ENCODE results near the gene BSN. TPM values are rescaled to one million over a fixed set of nuclear protein-coding genes. Genes with fewer than 3 reads are reported as not detected.
"Not testable (repeated sequence)": the region's sequence is repeated elsewhere in the genome, so short reads cannot be mapped to it uniquely, and the experiment has no call there.

BSN gene
- total RNA-seq, 2 experiments from 2014 or later = 0.08 to 0.11 TPM

DNA sequence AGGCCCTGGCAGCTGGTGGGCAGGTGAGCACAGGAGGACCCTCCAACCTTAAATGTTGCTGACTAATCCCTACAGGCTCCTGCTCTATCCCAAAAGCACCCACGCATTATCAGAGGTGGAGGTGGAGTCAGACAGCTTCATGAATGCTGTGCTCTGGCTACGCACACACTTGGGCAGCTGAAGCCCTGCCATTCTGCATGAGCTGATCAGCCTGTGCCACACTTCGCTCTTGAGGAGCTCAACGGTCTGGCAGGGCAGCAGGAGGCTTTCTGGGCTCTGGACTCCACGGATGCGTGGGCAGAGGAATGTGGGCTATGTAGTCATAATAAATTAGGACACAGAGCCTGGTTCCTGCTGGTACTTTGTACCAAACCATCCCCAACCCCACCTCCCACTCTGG is 128.9 kb downstream of the BSN start:
- no peak overlapping the region for H3K4me3 Mint-ChIP-seq
- Histone ChIP-seq H3K36me3 (ENCODE audit: insufficient read depth, low read length) (peaks cover 57% of the 10 kb centered on the region), H3K27ac (ENCODE audit: low read depth in 1 of 2, low read length in 2 of 2) (no peak overlapping the region), H3K9me3 (ENCODE audit: control insufficient read depth in 1 of 2, insufficient read depth in 1 of 2, low read length in 2 of 2) (no peaks in the 10 kb centered on the region), H3K4me1 (ENCODE audit: insufficient read depth, low read length) (peaks cover 17% of the 10 kb centered on the region), H3K27me3 (ENCODE audit: control insufficient read depth in 1 of 2, insufficient read depth in 2 of 2, low read length in 2 of 2) (no peaks in the 10 kb centered on the region), H3K4me3 (ENCODE audit: low read length) (no peak overlapping the region)
- ATAC-seq (ENCODE audit: poor library complexity) (no peak), DNase-seq (no peak)
- H3K36me3 Mint-ChIP-seq (ENCODE audit: low read depth) = peaks cover 48% of the 10 kb centered on the region
- H3K9me3 Mint-ChIP-seq = no peaks in the 10 kb centered on the region
- peaks cover 9% of the 10 kb centered on the region for H3K4me1 Mint-ChIP-seq (ENCODE audit: low read depth)
- ChIA-PET CTCF (no interaction called here), POLR2A (no interaction called here)
- TF ChIP-seq, protein P1, sequence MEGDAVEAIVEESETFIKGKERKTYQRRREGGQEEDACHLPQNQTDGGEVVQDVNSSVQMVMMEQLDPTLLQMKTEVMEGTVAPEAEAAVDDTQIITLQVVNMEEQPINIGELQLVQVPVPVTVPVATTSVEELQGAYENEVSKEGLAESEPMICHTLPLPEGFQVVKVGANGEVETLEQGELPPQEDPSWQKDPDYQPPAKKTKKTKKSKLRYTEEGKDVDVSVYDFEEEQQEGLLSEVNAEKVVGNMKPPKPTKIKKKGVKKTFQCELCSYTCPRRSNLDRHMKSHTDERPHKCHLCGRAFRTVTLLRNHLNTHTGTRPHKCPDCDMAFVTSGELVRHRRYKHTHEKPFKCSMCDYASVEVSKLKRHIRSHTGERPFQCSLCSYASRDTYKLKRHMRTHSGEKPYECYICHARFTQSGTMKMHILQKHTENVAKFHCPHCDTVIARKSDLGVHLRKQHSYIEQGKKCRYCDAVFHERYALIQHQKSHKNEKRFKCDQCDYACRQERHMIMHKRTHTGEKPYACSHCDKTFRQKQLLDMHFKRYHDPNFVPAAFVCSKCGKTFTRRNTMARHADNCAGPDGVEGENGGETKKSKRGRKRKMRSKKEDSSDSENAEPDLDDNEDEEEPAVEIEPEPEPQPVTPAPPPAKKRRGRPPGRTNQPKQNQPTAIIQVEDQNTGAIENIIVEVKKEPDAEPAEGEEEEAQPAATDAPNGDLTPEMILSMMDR (IDR thresholded peaks at IDR 0.05) = no peak
- H3K27ac Mint-ChIP-seq = no peak overlapping the region
- H3K27me3 Mint-ChIP-seq = no peaks in the 10 kb centered on the region
- intact Hi-C loops (cut with DNase I, micrococcal nuclease) = no loop called here

DNA sequence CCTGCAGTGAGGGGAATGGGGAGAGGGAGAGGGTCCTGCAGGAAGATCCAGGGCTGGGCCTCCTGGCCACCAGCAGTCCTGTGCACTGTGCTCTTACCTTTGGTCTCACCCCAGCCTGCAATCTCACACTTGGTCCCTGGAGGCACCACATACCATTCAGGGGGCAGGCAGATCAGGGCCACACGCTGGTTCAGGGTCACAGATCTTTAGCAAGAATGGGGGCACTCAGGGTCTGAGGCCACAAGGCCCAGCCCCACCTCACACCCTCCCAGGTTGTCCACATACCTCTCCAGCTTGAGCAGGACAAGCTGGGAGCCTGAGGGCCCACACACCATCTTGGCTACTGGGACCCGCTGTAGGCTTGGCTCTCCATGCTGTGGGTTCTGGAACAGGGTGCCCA is 130.2 kb downstream of the BSN start:
- H3K27me3 ChIP-seq (ENCODE audit: control insufficient read depth in 1 of 2, insufficient read depth in 2 of 2, low read length in 2 of 2); H3K9me3 ChIP-seq (ENCODE audit: control insufficient read depth in 1 of 2, insufficient read depth in 1 of 2, low read length in 2 of 2); H3K4me3 Mint-ChIP-seq; CTCF ChIA-PET; H3K4me3 ChIP-seq (ENCODE audit: low read length); DNase-seq; ATAC-seq (ENCODE audit: poor library complexity); POLR2A ChIA-PET; intact Hi-C loops (cut with DNase I, micrococcal nuclease); H3K9me3 Mint-ChIP-seq; H3K27me3 Mint-ChIP-seq; H3K27ac ChIP-seq (ENCODE audit: low read depth in 1 of 2, low read length in 2 of 2); H3K27ac Mint-ChIP-seq: not testable (repeated sequence)
- peaks cover 44% of the 10 kb centered on the region for H3K36me3 ChIP-seq (ENCODE audit: insufficient read depth, low read length)
- peaks cover 18% of the 10 kb centered on the region for H3K4me1 Mint-ChIP-seq (ENCODE audit: low read depth)
- H3K4me1 ChIP-seq (ENCODE audit: insufficient read depth, low read length) = peaks cover 28% of the 10 kb centered on the region
- peaks cover 41% of the 10 kb centered on the region for H3K36me3 Mint-ChIP-seq (ENCODE audit: low read depth)

DNA sequence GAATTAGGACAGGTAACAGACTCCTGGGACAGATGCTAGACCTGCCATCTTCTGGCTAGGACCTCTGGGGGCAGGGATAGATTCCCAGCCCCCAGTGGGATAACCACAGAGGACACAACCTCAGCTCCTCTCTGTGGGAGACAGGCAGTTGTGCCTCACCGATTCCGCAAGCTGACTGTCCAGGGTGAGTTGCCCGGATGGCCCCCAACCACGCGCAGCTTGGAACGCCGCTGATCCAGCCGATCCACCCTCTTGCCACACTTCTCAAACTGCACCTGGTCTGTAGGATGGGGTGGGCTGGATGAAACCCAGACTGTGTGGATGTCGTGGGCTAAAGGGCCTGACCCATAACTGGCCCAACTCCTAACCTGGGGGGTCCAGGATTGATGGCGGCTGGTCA is 130.8 kb downstream of the BSN start:
- H3K4me3 ChIP-seq (ENCODE audit: low read length); H3K9me3 ChIP-seq (ENCODE audit: control insufficient read depth in 1 of 2, insufficient read depth in 1 of 2, low read length in 2 of 2); H3K27me3 Mint-ChIP-seq; H3K27me3 ChIP-seq (ENCODE audit: control insufficient read depth in 1 of 2, insufficient read depth in 2 of 2, low read length in 2 of 2); H3K27ac ChIP-seq (ENCODE audit: low read depth in 1 of 2, low read length in 2 of 2); H3K9me3 Mint-ChIP-seq; H3K27ac Mint-ChIP-seq; CTCF ChIA-PET; POLR2A ChIA-PET; DNase-seq; intact Hi-C loops (cut with DNase I, micrococcal nuclease); ATAC-seq (ENCODE audit: poor library complexity): not testable (repeated sequence)
- peaks cover 33% of the 10 kb centered on the region for H3K4me1 ChIP-seq (ENCODE audit: insufficient read depth, low read length)
- Mint-ChIP-seq H3K4me1 (ENCODE audit: low read depth) (peaks cover 19% of the 10 kb centered on the region), H3K4me3 (peak overlapping the region; percentile 25), H3K36me3 (ENCODE audit: low read depth) (peaks cover 41% of the 10 kb centered on the region)
- H3K36me3 ChIP-seq (ENCODE audit: insufficient read depth, low read length) = peaks cover 38% of the 10 kb centered on the region

DNA sequence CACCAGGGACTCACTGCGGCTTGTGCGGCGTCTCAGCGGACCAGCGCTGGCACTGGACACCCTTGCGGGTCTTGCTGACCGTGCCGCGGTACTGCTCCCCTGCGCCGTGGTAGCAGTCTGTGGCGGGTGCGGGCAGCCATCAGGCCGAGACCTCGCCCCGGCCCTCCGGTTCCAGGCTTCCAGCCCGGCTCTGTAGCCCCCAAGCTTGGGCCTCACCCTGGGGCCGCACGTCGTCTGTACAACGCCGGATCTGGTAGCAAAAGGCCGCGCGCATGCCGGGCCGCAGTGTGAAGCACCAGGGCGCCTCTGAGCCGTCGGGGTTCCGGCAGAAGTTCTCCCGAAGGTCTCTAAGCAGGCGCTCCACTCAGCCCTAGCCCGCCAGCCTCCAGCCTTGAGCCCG is 131.6 kb downstream of the BSN start:
- Mint-ChIP-seq H3K36me3 (ENCODE audit: low read depth) (peaks cover 33% of the 10 kb centered on the region), H3K4me1 (ENCODE audit: low read depth) (peaks cover 25% of the 10 kb centered on the region)
- Histone ChIP-seq H3K4me3 (ENCODE audit: low read length) (peak overlapping the region; percentile 52), H3K4me1 (ENCODE audit: insufficient read depth, low read length) (peaks cover 41% of the 10 kb centered on the region), H3K36me3 (ENCODE audit: insufficient read depth, low read length) (peaks cover 30% of the 10 kb centered on the region)
- H3K9me3 ChIP-seq (ENCODE audit: control insufficient read depth in 1 of 2, insufficient read depth in 1 of 2, low read length in 2 of 2); H3K27ac Mint-ChIP-seq; H3K4me3 Mint-ChIP-seq; H3K27me3 Mint-ChIP-seq; H3K9me3 Mint-ChIP-seq; H3K27ac ChIP-seq (ENCODE audit: low read depth in 1 of 2, low read length in 2 of 2); intact Hi-C loops (cut with DNase I, micrococcal nuclease); CTCF ChIA-PET; ATAC-seq (ENCODE audit: poor library complexity); POLR2A ChIA-PET; H3K27me3 ChIP-seq (ENCODE audit: control insufficient read depth in 1 of 2, insufficient read depth in 2 of 2, low read length in 2 of 2): not testable (repeated sequence)
- peak in 1 of 14 experiments; percentile 41 for DNase-seq

DNA sequence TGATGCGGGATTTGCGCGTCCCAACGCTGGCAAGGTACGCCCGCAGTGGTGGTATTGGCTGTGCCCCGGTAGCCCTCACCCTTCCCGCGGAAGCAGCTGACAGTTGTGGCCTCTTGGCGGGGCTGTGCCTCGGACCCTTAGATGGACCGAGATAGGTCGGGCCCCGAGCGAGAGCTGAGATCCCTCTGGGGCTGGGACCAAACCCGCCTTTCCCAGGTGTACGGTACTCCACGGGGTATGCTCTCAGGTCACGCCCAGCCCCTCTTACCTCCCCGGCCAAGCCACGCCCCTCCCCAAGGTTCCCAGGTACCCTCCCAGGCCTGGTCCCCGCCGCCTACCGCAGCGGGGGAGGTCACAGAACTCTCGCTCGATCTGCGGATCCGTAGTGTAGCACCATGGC is 132.1 kb downstream of the BSN start:
- intact Hi-C loops (cut with DNase I, micrococcal nuclease); H3K27me3 ChIP-seq (ENCODE audit: control insufficient read depth in 1 of 2, insufficient read depth in 2 of 2, low read length in 2 of 2); H3K9me3 ChIP-seq (ENCODE audit: control insufficient read depth in 1 of 2, insufficient read depth in 1 of 2, low read length in 2 of 2); POLR2A ChIA-PET; H3K9me3 Mint-ChIP-seq; H3K27me3 Mint-ChIP-seq; CTCF ChIA-PET; H3K27ac ChIP-seq (ENCODE audit: low read depth in 1 of 2, low read length in 2 of 2); H3K27ac Mint-ChIP-seq: not testable (repeated sequence)
- H3K4me3 Mint-ChIP-seq = peak overlapping the region; percentile 69
- DNase-seq = peak in 12 of 14 experiments; percentile 7 to 62 (median 26)
- Histone ChIP-seq H3K36me3 (ENCODE audit: insufficient read depth, low read length) (peaks cover 25% of the 10 kb centered on the region), H3K4me3 (ENCODE audit: low read length) (peak overlapping the region; percentile 52), H3K4me1 (ENCODE audit: insufficient read depth, low read length) (peaks cover 46% of the 10 kb centered on the region)
- ATAC-seq (ENCODE audit: poor library complexity) = peak; percentile 39
- H3K36me3 Mint-ChIP-seq (ENCODE audit: low read depth) = peaks cover 32% of the 10 kb centered on the region
- H3K4me1 Mint-ChIP-seq (ENCODE audit: low read depth) = peaks cover 29% of the 10 kb centered on the region

DNA sequence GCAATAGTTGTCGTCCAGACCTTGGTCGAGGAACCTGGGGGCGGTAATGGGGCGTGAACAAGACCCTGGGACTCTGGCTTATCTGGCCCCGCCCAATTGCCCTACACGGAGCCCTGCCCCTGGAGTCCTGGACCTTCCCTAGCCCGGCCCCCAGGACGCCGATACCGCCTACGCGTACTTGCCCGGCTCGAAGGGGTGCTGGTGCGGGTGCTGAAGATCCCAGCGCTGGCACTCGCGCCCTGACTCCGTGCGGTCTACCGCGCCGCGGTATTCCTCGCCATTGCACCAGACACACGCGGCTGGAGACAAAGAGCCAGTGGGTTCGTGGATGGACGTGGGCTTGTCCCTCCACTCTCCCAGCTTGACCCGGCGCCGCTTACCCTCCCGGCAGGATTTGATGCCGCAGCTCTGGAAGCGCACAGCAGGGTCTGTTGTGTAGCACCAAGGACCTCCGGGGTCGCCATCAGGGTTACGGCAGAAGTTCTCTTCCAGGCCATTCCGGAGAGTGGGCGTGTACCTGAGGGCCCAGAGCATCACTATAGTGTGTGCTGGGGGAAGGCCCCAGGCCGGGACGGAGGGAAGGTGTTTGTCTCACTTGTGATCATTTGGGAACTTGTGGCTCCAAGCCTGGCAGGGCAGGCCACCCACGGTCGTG is 132.6 kb downstream of the BSN start:
- H3K9me3 ChIP-seq (ENCODE audit: control insufficient read depth in 1 of 2, insufficient read depth in 1 of 2, low read length in 2 of 2); H3K27me3 ChIP-seq (ENCODE audit: control insufficient read depth in 1 of 2, insufficient read depth in 2 of 2, low read length in 2 of 2); POLR2A ChIA-PET; H3K27me3 Mint-ChIP-seq; H3K9me3 Mint-ChIP-seq; intact Hi-C loops (cut with DNase I, micrococcal nuclease); H3K27ac ChIP-seq (ENCODE audit: low read depth in 1 of 2, low read length in 2 of 2); CTCF ChIA-PET; H3K27ac Mint-ChIP-seq: not testable (repeated sequence)
- ATAC-seq (ENCODE audit: poor library complexity) (peak; percentile 16), DNase-seq (peak in 7 of 14 experiments; percentile 23 to 64 (median 46))
- peaks cover 29% of the 10 kb centered on the region for H3K4me1 Mint-ChIP-seq (ENCODE audit: low read depth)
- H3K36me3 Mint-ChIP-seq (ENCODE audit: low read depth) = peaks cover 32% of the 10 kb centered on the region
- H3K4me3 Mint-ChIP-seq = peak overlapping the region; percentile 65
- H3K4me3 ChIP-seq (ENCODE audit: low read length) = peak overlapping the region; percentile 52
- peaks cover 20% of the 10 kb centered on the region for H3K36me3 ChIP-seq (ENCODE audit: insufficient read depth, low read length)
- H3K4me1 ChIP-seq (ENCODE audit: insufficient read depth, low read length) = peaks cover 49% of the 10 kb centered on the region

Data from CD4-positive, alpha-beta T cell (primary cell).